ENCODE data around the gene NCAPG2.
"Not testable (repeated sequence)": the region's sequence is repeated elsewhere in the genome, so short reads cannot be mapped to it uniquely, and the experiment has no call there.

NCAPG2 gene

DNA sequence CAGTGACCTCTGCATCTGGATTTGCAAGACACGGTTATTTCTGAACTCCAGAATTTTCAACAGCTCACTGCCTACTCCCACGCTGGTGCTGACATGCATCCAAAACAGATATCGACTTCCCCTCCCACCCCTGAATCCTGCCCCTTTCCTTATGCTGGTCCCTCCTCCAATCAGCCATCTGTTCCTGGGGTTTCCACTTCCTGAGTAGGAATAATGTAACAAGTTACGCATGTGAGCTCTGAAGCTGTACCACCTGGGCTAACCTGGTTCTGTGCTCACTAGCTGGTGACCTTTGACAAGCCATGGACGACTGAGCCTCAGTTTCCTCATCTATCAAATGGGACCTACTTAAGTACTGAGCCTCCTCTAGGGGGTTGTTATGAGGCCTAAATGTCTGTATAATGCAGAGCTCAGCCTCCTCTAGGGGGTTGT, 1.7 kb upstream of the NCAPG2 start:
- DNase-seq = no peak

DNA sequence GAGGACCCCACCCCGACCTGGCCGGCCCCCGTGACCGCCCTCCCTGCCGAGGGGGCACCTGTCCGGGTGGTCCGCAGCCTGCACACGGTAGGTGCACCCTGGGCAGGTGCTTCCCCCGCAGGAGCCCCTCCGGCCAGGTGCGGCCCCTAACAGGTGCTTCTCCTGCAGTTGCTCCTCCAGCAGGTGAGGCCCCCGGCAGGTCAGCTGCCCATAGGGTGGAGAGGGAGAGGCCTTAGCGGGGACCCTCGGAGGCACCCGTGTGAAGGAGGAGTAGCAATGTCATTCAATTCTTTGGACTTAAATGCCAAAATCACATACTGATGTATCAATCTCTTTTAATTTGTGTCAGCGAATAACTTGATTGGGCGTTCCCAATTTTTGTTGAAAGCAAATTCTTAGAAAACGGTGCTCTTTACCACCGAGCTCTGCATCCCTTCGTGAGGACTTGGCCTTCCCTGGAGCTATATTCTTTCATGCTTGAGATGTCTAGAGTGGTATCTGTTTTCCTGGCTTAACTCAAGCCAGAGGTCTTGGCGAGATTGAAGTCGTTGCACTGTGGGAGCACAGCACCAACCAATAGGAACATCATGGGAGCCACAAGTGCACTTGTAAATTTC, 738 bp upstream of the NCAPG2 start:
- no peak for DNase-seq

DNA sequence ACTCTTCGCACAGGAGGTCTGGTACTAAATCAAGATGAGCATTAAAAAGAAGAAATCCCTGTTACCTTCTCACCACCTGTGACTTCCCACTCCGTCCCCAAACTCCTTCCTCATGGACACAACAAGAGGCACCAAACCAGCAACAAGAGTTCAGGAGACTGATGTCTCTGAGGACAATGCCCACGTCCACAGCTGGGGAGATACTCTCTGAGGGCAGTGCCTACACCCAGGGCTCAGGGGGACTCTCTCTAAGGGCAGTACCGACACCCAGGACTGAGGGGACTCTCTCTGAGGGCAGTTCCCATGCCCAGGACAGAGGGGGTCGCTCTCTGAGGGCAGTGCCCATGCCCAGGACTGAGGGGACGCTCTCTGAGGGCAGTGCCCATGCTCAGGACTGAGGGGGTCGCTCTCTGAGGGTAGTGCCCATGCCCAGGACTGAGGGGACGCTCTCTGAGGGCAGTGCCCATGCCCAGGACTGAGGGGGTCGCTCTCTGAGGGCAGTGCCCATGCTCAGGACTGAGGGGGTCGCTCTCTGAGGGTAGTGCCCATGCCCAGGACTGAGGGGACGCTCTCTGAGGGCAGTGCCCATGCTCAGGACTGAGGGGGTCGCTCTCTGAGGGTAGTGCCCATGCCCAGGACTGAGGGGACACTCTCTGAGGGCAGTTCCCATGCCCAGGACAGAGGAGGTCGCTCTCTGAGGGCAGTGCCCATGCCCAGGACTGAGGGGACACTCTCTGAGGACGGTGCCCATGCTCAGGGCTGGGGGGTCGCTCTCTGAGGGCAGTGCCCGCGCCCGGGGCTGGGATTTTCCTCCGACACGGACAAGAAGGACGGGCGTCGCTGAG, 703 bp downstream of the NCAPG2 start:
- DNase-seq = not testable (repeated sequence)

DNA sequence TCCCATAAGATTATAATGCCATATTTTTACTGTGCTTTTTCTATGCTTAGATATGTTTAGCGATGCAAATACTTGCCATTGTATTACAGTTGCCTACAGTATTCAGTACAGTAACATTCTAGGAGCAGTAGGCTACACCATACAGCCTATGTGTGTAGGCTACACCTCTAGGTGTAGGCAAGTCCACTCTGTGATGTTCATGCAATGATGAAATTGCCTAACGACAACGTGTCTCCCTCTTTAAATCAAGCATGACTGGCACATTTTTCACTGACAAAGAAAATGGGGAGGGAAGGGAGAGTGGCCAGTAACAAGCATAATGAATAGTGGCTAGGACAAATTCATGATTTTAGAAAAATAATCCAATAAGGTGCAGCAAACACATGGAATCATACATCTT, 1.7 kb downstream of the NCAPG2 start:
- DNase-seq = no peak

DNA sequence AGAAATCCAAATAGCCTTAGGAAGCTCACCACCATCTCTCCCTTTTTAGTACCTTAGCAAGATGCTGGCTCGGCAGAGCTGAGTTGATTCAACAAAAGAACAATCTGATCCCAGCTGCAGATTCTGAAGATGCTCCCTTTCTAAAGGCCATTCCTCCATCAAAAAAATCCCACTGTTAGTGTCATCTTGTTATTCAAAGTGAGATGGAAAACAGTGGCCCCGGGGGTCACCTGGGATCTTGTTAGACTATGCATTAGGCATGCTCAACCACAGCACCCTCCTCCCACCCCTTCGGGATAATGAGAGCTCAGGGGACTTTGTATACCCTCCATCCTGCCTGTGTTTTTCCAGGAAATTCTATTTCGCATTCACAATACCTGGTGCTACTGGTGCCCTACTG, 2.4 kb downstream of the NCAPG2 start:
- no peak for DNase-seq

DNA sequence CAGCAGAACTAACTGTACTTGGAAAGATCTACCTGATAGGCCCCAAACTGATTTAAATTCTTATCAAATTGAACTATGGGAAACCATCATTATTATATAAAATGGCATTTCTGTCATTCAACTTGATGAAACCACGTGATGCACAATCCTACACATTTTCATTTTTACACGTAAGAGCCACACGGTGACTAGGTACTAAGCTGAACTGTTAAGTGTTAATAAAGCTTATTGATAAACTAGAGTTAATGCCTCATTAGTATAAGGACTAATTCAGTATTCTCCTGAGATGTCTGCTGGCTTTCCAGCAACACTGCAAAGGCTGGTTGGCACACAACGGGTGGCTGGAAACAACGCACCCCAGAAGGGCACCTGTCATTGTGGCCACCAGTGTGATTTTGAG, 4.6 kb downstream of the NCAPG2 start:
- DNase-seq = no peak

DNA sequence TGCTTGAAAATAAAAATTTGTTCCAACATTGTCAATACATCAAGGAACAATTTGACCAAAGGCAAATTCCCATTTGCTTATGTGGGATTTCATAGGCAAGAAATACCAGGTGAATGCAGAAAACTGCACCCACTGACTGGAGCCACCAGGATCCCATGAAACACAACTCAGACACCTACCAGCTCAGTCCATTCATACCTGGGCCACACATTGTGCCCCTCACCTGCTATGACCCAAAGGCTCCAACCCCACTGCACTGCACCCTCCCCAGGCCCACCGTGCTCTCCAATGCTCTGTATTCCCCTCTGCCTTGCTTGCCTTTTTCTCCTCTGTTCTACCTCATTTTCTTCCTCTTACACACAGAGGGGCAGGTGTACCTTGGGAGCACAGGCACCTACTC, 5.3 kb downstream of the NCAPG2 start:
- no peak for DNase-seq

DNA sequence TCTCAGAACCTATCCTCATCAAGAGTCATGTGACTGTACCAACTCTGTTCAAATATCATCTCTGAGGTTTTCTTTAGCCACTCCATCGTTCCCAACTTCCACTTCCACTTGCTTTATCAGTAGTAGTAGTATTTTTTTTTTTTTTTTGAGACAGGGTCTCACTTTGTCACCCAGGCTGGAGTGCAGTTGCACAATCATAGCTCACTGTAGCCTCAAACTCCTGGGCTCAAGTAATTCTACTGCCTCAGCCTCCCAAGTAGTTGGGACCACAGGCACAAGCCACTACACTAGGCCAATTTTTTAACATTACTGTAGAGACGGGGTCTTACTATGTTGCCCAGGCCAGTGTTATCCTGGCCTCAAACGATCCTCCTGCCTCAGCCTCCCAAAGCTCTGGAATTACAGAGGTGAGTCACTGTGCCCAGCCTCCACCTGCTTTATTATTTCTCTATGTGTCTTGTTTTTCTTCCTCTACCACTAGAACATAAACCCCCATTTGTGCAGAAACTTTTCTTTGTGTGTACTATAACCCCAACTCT, 5.9 kb downstream of the NCAPG2 start:
- DNase-seq = no peak

DNA sequence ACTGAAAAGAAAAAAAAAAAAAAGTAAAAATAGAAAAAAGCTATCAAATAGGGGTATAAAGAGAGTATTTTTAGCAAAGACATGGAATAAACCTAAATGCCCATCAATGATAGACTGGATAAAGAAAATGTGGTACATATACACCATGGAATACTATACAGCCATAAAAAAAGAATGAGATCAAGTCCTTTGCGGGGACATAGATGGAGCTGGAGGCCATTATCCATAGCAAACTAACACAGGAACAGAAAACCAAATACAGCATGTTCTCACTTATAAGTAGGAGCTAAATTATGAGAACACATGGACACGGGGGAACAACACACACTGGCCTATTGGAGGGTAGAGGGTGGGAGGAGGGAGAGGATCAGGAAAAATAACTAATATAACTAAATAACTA, 7.0 kb downstream of the NCAPG2 start:
- not testable (repeated sequence) for DNase-seq

DNA sequence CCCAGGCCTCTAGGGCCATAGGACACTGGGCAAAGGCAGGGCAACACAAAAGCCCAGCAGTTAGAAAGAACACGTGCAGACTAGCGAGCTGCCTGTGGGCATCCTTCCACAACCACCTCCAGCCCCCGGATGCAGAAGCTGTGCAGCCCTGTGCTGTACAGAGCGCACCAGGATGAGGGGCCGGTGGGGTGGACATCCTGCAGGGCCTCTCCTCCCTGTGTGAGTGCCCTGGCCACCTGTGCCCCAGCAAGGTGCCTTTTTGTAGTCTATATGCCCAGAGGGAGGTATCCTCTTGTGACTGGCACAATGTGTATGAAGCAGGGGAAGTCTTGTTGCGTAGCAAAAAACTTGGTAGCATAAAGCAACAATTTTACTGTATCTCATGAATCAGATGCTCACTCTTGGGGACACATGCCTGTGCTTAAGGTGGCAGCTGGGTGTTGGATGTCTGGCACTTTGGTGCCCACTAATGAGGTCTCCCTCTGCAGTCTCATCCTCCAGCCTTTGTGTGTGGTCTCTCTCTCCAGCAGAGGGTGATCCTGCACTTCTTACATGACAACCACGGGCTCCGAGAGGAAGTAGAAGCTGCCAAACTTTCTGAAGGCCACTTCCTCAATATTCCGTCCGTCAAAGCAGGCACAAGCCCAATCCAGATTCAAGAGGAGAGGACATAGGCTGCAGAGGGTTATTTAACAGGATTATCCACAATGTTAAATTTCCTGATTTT, 8.7 kb downstream of the NCAPG2 start:
- DNase-seq = no peak

DNA sequence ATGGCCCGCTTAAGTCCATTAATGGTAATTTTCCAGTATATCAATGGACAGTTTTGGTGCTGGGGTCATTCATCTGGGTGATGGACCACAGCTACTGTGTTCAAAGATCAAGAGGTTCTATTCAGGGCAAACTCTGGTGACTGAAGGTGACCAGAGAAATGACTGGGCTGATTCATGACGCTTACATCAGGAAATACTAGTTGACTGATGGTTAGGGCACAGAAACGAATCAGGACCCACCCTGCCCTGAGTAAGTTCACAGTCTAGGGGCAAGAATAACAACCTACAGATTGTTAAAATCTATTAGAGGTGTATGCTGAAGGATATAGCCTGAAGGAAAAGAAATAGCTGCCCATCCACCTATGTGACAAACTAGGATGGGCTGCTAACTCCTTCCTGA, 9.5 kb downstream of the NCAPG2 start:
- DNase-seq = no peak

DNA sequence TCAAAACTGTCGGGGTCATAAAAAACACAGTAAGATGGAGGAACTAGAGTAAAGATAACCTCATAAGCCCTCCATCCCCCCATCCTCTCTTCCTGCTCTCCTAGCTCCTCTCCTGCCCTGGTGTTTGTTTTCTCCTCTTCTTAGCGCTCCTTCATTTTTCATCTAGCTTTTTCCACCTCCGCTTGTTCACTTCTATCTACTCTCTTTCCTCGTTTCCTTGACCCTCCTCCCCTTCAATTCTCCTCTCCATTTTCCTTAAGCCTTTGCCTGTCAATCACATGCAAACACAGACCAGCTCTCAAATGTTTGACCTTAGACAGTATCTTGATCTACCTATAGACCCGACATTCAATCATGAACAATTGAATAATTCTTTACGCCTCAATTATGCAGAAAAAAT, 10.0 kb downstream of the NCAPG2 start:
- DNase-seq = no peak

DNA sequence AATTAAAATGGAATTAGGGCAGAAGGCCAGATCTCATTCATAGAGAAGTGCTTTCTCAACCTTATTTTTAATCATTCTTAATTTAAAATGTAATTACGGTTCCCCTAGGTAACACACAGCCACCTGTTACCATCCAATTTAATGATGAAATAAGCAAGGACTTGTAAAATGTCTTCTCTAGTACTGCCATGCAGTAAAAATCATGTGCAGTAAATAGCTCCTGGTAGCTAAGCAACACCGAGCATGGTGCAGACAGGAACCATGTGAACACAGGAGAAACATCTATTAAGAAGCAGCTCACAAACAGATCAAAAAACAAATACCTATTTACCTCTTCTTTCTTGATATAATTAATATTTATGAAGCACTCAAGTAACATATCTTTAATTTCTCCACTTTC, 15.1 kb downstream of the NCAPG2 start:
- DNase-seq = no peak

DNA sequence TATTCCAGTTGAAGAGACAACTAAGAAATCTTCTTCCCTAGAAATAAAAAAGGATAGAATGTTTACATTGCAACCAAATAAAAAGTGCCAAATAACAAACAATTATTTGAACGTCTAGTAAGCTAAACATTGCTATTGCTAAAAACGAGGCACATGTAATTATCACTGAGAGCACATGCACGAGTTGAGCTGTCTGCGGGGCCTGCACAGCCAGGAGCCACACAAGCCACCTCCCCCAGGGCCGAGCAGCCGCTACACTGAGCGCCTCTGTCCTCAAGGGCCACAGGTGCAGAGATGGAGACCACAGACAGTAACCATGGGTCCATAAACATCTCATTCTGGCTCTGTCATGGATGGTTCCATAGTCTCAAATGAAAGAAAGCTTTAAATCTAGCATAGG, 17.2 kb downstream of the NCAPG2 start:
- no peak for DNase-seq

DNA sequence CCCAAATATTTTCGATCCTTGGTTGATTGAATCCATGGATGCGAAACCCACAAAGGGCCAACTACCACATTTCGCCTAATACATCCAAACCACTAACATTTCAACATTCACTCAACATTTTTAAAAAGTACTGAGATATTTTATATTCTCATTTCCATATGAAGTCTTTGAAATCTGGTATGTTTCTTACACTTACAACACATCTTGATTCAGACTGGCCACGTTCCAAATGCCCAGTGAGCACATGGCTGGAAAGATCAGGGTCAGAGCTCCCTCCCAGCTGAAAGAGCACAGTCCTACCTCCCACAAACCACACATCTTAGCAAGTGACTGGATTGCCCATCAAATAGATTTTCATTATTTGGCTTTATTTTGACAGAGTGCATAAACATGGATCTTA, 18.9 kb downstream of the NCAPG2 start:
- DNase-seq = no peak

DNA sequence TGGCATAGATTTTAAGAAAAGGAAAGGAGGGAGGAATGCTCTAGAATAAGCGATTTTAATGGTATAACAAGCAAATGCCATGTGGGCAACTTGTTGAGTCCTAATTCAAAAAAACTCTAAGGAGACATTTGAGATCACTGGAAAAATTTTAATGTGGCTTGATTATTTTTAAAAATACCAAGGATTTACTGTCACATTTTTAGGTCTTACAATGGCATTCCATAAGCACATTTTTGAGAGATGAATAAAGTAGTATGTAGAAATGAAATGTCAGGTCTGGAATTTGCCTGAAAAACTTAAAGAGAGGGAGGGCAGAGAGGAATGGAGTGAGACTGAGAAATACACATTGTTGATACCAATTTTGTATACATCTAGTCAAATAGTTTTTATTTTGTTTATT, 20.3 kb downstream of the NCAPG2 start:
- DNase-seq = no peak

DNA sequence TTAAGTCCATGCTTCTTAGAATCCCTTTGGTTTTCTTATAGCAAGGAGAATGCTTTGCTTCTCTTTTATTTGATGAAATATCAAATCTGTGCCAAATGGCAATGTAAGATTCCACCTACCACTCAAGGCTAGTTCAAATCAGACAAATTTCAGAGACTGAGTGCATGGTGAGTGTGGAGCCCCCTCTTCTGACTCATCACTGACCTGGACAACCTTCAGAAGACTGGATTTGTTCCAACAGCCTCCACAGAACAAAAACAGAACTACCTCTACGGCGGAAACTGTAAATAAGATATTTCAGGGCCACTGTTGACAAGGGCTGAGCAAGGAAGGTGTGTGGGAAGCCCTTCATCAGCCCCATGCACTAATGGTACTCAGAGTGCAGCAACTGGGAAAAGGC, 21.1 kb downstream of the NCAPG2 start:
- DNase-seq = no peak

DNA sequence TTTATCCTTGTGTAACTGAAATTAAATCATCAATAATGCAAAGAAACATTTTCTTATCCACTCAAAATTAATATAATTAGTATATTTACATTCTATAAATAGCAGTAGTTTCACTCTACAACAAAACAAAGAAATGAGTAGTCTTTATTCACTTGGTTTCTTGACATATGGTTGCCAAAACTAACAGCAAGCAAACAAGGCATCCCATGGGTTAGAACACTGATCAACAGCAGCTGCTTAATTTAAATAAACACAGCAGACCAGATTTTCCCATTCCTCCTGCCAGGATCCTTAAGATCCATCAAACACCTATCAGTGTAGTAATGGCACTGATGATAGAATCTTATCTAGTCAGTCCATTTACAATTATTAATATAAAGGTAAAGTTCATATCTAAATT, 22.1 kb downstream of the NCAPG2 start:
- DNase-seq = no peak

DNA sequence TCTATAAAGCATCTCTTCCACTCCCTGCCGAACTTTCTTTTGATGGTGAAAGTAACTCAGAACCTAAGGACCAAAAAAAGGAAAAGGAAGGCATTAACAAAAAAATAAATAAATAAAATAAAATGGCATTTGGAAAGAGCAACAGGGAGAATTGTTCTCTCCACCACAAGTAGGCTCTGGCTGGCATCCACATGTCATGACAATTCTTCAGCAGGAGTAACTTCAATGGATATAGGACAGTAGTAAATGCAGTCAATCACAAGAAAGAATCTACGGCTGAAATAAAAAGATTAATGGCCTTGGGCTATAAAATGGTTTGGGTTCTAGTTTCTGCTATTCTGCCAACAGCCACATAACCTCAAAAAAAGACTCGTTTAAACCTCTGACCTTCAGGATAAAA, 23.9 kb downstream of the NCAPG2 start:
- no peak for DNase-seq

DNA sequence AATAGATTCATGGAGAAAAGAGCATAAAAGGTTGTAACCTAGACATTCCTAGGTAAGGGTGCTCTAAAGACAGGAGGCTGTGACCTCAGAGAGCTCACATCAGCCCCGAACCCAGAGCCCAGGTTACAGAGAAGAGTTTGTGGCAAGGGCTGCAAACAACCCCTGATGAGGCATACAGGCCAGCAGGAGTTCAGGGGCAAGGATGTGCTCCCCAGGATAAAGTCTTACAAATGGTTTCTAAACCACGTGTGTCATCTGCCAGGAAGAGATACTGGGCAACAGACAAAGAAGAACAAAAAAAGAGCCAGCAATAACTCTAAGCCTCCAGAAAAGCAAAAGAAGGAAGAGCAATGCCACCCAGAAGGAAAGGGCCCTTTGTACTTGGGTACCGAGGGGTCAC, 27.7 kb downstream of the NCAPG2 start:
- no peak for DNase-seq

DNA sequence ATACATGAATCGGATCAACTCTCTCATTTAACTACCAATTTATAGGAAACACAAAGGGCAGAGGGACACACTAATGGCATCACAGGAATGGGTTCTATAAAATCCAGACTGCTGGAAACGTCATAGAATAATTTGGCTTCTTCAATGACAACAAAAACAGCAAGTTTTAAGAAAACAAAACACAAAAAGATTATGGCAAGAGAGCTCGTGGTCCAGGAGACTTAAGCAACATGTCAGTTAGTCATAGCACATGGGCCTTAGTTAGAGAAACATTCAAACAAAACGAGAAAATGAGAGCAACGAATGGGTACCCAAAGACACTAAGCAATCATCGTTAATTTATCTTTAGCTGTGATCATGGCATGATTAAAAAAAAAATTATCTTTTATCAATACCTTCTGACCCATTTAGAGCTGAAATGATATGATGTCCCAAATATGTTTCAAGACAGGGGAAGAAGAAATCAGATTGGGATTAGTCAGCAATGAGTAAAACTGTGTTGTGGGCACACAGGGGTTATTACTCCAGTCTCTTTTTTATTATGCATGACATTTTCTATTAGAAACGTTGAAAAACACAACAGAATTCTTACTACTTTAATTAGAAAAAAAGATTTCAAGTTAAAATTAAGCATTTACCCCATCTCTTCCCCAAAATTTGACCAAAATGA, 28.3 kb downstream of the NCAPG2 start:
- no peak for DNase-seq

DNA sequence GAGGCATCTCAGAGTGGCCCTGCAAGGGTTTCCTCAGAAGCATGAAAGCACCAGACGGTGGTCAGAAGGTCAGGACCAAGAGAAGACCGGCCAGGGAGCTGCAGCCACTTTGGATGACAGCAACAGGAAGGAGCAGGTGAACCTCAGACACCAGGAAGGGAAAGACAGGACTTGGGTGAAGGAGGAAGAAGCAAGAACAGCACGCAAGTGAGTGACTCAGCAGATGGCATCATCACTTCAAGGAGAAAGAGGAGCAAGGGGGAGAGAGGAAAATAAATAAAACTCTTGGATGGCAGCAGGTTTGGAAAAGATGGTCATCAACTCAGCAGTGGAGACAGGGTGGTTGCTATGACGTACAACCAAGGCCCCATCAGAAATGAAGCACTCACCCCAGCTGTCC, 31.6 kb downstream of the NCAPG2 start:
- no peak for DNase-seq

DNA sequence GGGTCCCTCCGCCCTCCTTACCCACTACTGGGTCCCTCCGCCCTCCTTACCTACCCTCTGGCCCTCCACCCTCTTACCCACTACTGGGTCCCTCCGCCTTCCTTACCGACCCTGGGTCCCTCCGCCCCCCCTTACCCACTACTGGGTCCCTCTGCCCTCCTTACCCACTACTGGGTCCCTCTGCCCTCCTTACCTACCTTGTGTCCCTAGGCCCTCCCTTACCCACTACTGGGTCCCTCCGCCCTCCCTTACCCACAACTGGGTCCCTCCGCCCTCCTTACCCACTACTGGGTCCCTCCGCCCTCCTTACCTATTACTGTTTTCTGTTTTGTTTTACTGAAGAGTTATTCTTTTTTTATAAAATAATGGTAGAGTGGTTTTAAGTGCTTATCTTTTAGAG, 36.5 kb downstream of the NCAPG2 start:
- not testable (repeated sequence) for DNase-seq
